GM19438 (cell line): ENCODE measurements around the gene RNF207.

Experiments used
- ATAC-seq: cut with Tn5 transposase; IDR thresholded peaks from one replicate; pipeline ENCODE4 v1.9.1; 2021; ENCODE audit warnings: low read depth; ENCODE audit not compliant: unreplicated experiment

The RNF207 gene

GRCh38 chr1:6246497-6247467 is 40.9 kb downstream of the RNF207 start:
- ATAC-seq, result no peak

GRCh38 chr1:6247651-6248050 is 41.7 kb downstream of the RNF207 start:
- ATAC-seq, result no peak

GRCh38 chr1:6248161-6248776 is 42.4 kb downstream of the RNF207 start:
- ATAC-seq, result no peak

- ATAC-seq, result no peak
Measured at GRCh38 chr1:6248932-6249738, 43.2 kb downstream of the RNF207 start.

- no peak for ATAC-seq
Measured at GRCh38 chr1:6249739-6250689, 44.1 kb downstream of the RNF207 start.

- no peak for ATAC-seq
Measured at GRCh38 chr1:6251233-6251632, 45.3 kb downstream of the RNF207 start.

- ATAC-seq, result no peak
Measured at GRCh38 chr1:6251681-6252373, 45.9 kb downstream of the RNF207 start.

- no peak for ATAC-seq
Measured at GRCh38 chr1:6252374-6252710, 46.4 kb downstream of the RNF207 start.

- no peak for ATAC-seq
Measured at GRCh38 chr1:6253380-6253779, 47.5 kb downstream of the RNF207 start.

- ATAC-seq, result no peak
Measured at GRCh38 chr1:6254691-6255090, 48.8 kb downstream of the RNF207 start.

- no peak for ATAC-seq
Measured at GRCh38 chr1:6256645-6257044, 50.7 kb downstream of the RNF207 start.

GRCh38 chr1:6257541-6258069 is 51.7 kb downstream of the RNF207 start:
- no peak for ATAC-seq

- no peak for ATAC-seq
Measured at GRCh38 chr1:6258675-6259074, 52.8 kb downstream of the RNF207 start.

GRCh38 chr1:6259491-6260362 is 53.8 kb downstream of the RNF207 start:
- peak; percentile 65 for ATAC-seq

- peak; percentile 41 for ATAC-seq
Measured at GRCh38 chr1:6260433-6260934, 54.6 kb downstream of the RNF207 start.

- ATAC-seq, result peak; percentile 28
Measured at GRCh38 chr1:6260961-6261614, 55.2 kb downstream of the RNF207 start, which contains the start of gene GPR153. Gene GPR153, minus strand, starts transcription at chr1:6261098. Its CDS starts 6,193 bp downstream, at chr1:6254905.

GRCh38 chr1:6261615-6261995 is 55.7 kb downstream of the RNF207 start:
- ATAC-seq, result no peak
